ENCODE measurements around the gene BCL2.

The BCL2 gene

GRCh38 chr18:63309422-63309821 lies 10.1 kb downstream of the BCL2 start:
- no peak for DNase-seq (ENCODE audit: low read depth)

- no peak for DNase-seq (ENCODE audit: low read depth)
Measured at GRCh38 chr18:63307551-63308200, 11.9 kb downstream of the BCL2 start.

GRCh38 chr18:63306819-63307550 lies 12.6 kb downstream of the BCL2 start:
- no peak for DNase-seq (ENCODE audit: low read depth)

- no peak for DNase-seq (ENCODE audit: low read depth)
Measured at GRCh38 chr18:63306249-63306648, 13.3 kb downstream of the BCL2 start.

- DNase-seq (ENCODE audit: low read depth), result no peak
Measured at GRCh38 chr18:63303547-63303946, 16.0 kb downstream of the BCL2 start.

GRCh38 chr18:63302636-63303405 lies 16.7 kb downstream of the BCL2 start:
- DNase-seq (ENCODE audit: low read depth), result no peak

- no peak for DNase-seq (ENCODE audit: low read depth)
Measured at GRCh38 chr18:63302220-63302619, 17.3 kb downstream of the BCL2 start.

GRCh38 chr18:63301434-63301833 lies 18.1 kb downstream of the BCL2 start:
- DNase-seq (ENCODE audit: low read depth), result no peak

GRCh38 chr18:63299837-63300745 lies 19.5 kb downstream of the BCL2 start:
- DNase-seq (ENCODE audit: low read depth), result peak; percentile 36

- no peak for DNase-seq (ENCODE audit: low read depth)
Measured at GRCh38 chr18:63298400-63299365, 20.9 kb downstream of the BCL2 start.

- DNase-seq (ENCODE audit: low read depth), result no peak
Measured at GRCh38 chr18:63297687-63298399, 21.7 kb downstream of the BCL2 start.

- no peak for DNase-seq (ENCODE audit: low read depth)
Measured at GRCh38 chr18:63293935-63294334, 25.6 kb downstream of the BCL2 start.

GRCh38 chr18:63292831-63293683 lies 26.5 kb downstream of the BCL2 start:
- DNase-seq (ENCODE audit: low read depth), result no peak

GRCh38 chr18:63291278-63291677 lies 28.3 kb downstream of the BCL2 start:
- DNase-seq (ENCODE audit: low read depth), result no peak

GRCh38 chr18:63290821-63291200 lies 28.8 kb downstream of the BCL2 start:
- no peak for DNase-seq (ENCODE audit: low read depth)

- no peak for DNase-seq (ENCODE audit: low read depth)
Measured at GRCh38 chr18:63290166-63290820, 29.3 kb downstream of the BCL2 start.

- DNase-seq (ENCODE audit: low read depth), result no peak
Measured at GRCh38 chr18:63288311-63288710, 31.3 kb downstream of the BCL2 start.

- DNase-seq (ENCODE audit: low read depth), result no peak
Measured at GRCh38 chr18:63287691-63288220, 31.8 kb downstream of the BCL2 start.

Data from activated T-cell treated with anti-CD3 and anti-CD28 coated beads for 24 hours (primary cell).